WTC11 (cell line): ENCODE results near the gene LTBP2. TPM values are rescaled to one million over a fixed set of nuclear protein-coding genes. Genes with fewer than 3 reads are reported as not detected.

ENCODE experiments used
- ATAC-seq: fragments of 200-7000 bp; cut with Tn5 transposase; 2 replicates; pipeline ENCODE4 v1.10.0; 2021; ENCODE audit warnings: mild to moderate bottlenecking, moderate library complexity
- CTCF ChIA-PET: fragments of 300-600 bp; sonication (Branson Sonifier 250); formaldehyde crosslinking; loops from one replicate; lab custom pipeline; 2021; ENCODE audit warnings: antibody characterized with exemption; lab: Charles Lee
- POLR2A ChIA-PET: fragments of 350-600 bp; sonication (Branson Sonifier 250); formaldehyde crosslinking; loops from one replicate; lab custom pipeline; 2021; ENCODE audit warnings: antibody characterized with exemption; lab: Charles Lee
- DNase-seq: peaks from one replicate; pipeline ENCODE4 v3.0.0; 2021; ENCODE audit warnings: low spot score
- H3K27ac Mint-ChIP-seq: 2 replicates; pipeline ENCODE4 v1.8.0; 2021; ENCODE audit warnings: mixed read lengths
- H3K27me3 Mint-ChIP-seq: 2 replicates; pipeline ENCODE4 v1.8.0; 2021; ENCODE audit warnings: low read depth, mild to moderate bottlenecking, moderate library complexity, mixed read lengths
- H3K36me3 Mint-ChIP-seq: 2 replicates; pipeline ENCODE4 v1.8.0; 2021; ENCODE audit warnings: mixed read lengths
- H3K4me1 Mint-ChIP-seq: 2 replicates; pipeline ENCODE4 v1.8.0; 2022; ENCODE audit warnings: mixed read lengths
- H3K4me3 Mint-ChIP-seq: 2 replicates; pipeline ENCODE4 v1.8.0; 2021; ENCODE audit warnings: mild to moderate bottlenecking, moderate library complexity, mixed read lengths
- H3K9me3 Mint-ChIP-seq: 2 replicates; pipeline ENCODE4 v1.8.0; 2021; ENCODE audit warnings: mixed read lengths
- EMX1 ChIP-seq: fragments of 250-450 bp; sonication (Bioruptor Pico); IDR thresholded peaks from 2 replicates; pipeline ENCODE4 v1.8.0; 2021; ENCODE audit warnings: mild to moderate bottlenecking
- ETV6 ChIP-seq: sonication (generic); formaldehyde crosslinking; IDR thresholded peaks from 2 replicates; pipeline ENCODE4 v1.8.1; 2022; ENCODE audit warnings: mild to moderate bottlenecking, missing genetic modification reagents
- NFATC4 ChIP-seq: fragments of 250-450 bp; sonication (Bioruptor Pico); IDR thresholded peaks from 2 replicates; pipeline ENCODE4 v1.9.0; 2021; ENCODE audit warnings: mild to moderate bottlenecking
- NR2C2 ChIP-seq: sonication (generic); formaldehyde crosslinking; IDR thresholded peaks from 2 replicates; pipeline ENCODE4 v1.8.0; 2022; ENCODE audit warnings: mild to moderate bottlenecking, missing genetic modification reagents
- RORB ChIP-seq: fragments of 250-450 bp; sonication (Bioruptor Pico); IDR thresholded peaks from 2 replicates; pipeline ENCODE4 v1.9.0; 2021; ENCODE audit warnings: mild to moderate bottlenecking
- SMAD3 ChIP-seq: sonication (generic); formaldehyde crosslinking; IDR thresholded peaks from 2 replicates; pipeline ENCODE4 v1.8.0; 2022; ENCODE audit warnings: missing genetic modification reagents, mild to moderate bottlenecking, borderline replicate concordance
- SMAD4 ChIP-seq: sonication (generic); formaldehyde crosslinking; IDR thresholded peaks from 2 replicates; pipeline ENCODE4 v1.8.0; 2022; ENCODE audit warnings: mild to moderate bottlenecking, missing genetic modification reagents
- SOX15 ChIP-seq: fragments of 250-450 bp; sonication (Bioruptor Pico); IDR thresholded peaks from 2 replicates; pipeline ENCODE4 v1.9.0; 2021; ENCODE audit warnings: mild to moderate bottlenecking
- ZBTB21 ChIP-seq: sonication (generic); formaldehyde crosslinking; IDR thresholded peaks from 2 replicates; pipeline ENCODE4 v1.8.1; 2023; ENCODE audit warnings: mild to moderate bottlenecking, missing genetic modification reagents, borderline replicate concordance
- ZNF121 ChIP-seq: sonication (generic); formaldehyde crosslinking; IDR thresholded peaks from 2 replicates; pipeline ENCODE4 v1.8.0; 2023; ENCODE audit warnings: missing genetic modification reagents
- ZNF138 ChIP-seq: sonication (generic); formaldehyde crosslinking; conservative IDR thresholded peaks from 2 replicates; pipeline ENCODE4 v1.8.1; 2022; ENCODE audit warnings: mild to moderate bottlenecking, moderate library complexity, missing genetic modification reagents
- total RNA-seq: library from RNA; stranded (reverse); gene quantifications from 3 replicates; pipeline ENCODE4 v1.2.3, GENCODE V29; 2021
- TF ChIP-seq, protein P1 (sequence below): fragments of 250-450 bp; sonication (Bioruptor Pico); conservative IDR thresholded peaks from 2 replicates; pipeline ENCODE4 v1.9.0; 2021; ENCODE audit warnings: mild to moderate bottlenecking
- TF ChIP-seq, protein P2 (sequence below): sonication (generic); formaldehyde crosslinking; IDR thresholded peaks from 2 replicates; pipeline ENCODE4 v1.8.0; 2022; ENCODE audit warnings: missing genetic modification reagents
- TF ChIP-seq, protein P3 (sequence below): sonication (generic); formaldehyde crosslinking; IDR thresholded peaks from 2 replicates; pipeline ENCODE4 v1.8.0; 2022; ENCODE audit warnings: mild to moderate bottlenecking, missing genetic modification reagents
- TF ChIP-seq, protein P4 (sequence below): fragments of 250-450 bp; sonication (Bioruptor Pico); IDR thresholded peaks from 2 replicates; pipeline ENCODE4 v1.9.0; 2021; ENCODE audit warnings: mild to moderate bottlenecking
- TF ChIP-seq, protein P5 (sequence below): sonication (generic); formaldehyde crosslinking; IDR thresholded peaks from 2 replicates; pipeline ENCODE4 v1.8.0; 2022; ENCODE audit warnings: mild to moderate bottlenecking, missing genetic modification reagents
- TF ChIP-seq, protein P6 (sequence below): fragments of 250-450 bp; sonication (Bioruptor Pico); IDR thresholded peaks from 2 replicates; pipeline ENCODE4 v1.8.0; 2021; ENCODE audit warnings: mild to moderate bottlenecking
- TF ChIP-seq, protein P7 (sequence below): sonication (generic); formaldehyde crosslinking; IDR thresholded peaks from 2 replicates; pipeline ENCODE4 v1.8.1; 2023; ENCODE audit warnings: mild to moderate bottlenecking, moderate library complexity, missing genetic modification reagents
- TF ChIP-seq, protein P8 (sequence below): sonication (generic); formaldehyde crosslinking; IDR thresholded peaks from 2 replicates; pipeline ENCODE4 v1.8.0; 2022; ENCODE audit warnings: mild to moderate bottlenecking, missing genetic modification reagents

LTBP2 gene
- total RNA-seq, 1 experiment from 2014 or later, result 1.2 TPM

DNA sequence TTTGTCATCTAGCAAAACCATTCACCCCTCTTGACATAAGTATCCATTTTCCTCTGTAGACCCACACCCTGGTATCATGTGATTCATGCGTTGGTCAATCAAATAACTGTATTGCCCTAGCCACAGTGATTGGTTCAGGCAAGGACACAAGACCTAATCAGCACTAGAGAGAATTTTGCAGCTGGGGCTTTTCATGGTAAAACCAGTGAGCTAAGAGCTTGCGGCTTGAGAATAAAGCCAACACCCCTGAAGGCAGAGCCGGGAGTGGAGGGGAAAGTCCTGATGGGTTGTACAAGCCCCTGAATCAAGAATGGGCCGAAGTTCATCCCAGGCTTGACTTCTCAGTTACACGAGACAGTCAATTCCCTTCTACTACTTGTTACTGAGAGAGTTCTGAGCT is 33.2 kb upstream of the LTBP2 start (continued):
- TF ChIP-seq, protein P1, sequence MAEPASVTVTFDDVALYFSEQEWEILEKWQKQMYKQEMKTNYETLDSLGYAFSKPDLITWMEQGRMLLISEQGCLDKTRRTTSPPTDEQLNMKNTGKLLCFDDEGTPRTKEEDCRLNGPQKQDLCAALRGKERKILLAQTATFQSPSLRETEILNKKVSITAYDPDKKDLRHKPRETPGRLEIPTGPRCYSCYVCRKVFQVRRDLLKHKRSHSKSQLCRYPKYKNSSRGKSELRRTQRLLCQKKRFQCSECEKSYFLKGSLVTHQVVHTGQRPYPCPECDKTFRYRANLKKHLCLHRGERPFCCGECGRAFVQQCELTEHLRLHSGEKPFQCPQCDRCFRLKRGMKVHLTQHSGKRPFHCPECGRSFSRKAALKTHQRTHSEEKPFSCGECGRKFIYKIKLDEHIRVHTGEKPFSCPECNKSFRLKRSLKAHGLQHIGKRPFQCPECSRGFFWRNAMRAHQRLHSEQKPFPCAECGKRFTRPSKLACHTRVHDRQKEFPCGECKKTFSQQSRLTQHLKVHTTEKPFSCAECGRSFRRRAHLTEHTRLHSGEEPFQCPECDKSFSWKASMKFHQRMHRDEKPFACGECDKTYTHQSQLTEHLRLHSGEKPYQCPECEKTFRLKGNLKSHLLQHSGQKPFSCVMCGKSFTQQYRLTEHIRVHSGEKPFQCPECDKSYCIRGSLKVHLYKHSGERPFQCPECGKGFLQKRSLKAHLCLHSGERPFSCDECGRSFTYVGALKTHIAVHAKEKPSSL (CRISPR knock-in tag), result no peak
- TF ChIP-seq, protein P2, sequence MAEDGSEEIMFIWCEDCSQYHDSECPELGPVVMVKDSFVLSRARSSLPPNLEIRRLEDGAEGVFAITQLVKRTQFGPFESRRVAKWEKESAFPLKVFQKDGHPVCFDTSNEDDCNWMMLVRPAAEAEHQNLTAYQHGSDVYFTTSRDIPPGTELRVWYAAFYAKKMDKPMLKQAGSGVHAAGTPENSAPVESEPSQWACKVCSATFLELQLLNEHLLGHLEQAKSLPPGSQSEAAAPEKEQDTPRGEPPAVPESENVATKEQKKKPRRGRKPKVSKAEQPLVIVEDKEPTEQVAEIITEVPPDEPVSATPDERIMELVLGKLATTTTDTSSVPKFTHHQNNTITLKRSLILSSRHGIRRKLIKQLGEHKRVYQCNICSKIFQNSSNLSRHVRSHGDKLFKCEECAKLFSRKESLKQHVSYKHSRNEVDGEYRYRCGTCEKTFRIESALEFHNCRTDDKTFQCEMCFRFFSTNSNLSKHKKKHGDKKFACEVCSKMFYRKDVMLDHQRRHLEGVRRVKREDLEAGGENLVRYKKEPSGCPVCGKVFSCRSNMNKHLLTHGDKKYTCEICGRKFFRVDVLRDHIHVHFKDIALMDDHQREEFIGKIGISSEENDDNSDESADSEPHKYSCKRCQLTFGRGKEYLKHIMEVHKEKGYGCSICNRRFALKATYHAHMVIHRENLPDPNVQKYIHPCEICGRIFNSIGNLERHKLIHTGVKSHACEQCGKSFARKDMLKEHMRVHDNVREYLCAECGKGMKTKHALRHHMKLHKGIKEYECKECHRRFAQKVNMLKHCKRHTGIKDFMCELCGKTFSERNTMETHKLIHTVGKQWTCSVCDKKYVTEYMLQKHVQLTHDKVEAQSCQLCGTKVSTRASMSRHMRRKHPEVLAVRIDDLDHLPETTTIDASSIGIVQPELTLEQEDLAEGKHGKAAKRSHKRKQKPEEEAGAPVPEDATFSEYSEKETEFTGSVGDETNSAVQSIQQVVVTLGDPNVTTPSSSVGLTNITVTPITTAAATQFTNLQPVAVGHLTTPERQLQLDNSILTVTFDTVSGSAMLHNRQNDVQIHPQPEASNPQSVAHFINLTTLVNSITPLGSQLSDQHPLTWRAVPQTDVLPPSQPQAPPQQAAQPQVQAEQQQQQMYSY (CRISPR knock-in tag), result no peak
- TF ChIP-seq SMAD4 (CRISPR knock-in tag) (no peak), ETV6 (CRISPR knock-in tag) (no peak), SMAD3 (CRISPR knock-in tag) (no peak), SOX15 (CRISPR knock-in tag) (no peak), ZNF121 (CRISPR knock-in tag) (no peak), EMX1 (CRISPR knock-in tag) (no peak)
- TF ChIP-seq, protein P3, sequence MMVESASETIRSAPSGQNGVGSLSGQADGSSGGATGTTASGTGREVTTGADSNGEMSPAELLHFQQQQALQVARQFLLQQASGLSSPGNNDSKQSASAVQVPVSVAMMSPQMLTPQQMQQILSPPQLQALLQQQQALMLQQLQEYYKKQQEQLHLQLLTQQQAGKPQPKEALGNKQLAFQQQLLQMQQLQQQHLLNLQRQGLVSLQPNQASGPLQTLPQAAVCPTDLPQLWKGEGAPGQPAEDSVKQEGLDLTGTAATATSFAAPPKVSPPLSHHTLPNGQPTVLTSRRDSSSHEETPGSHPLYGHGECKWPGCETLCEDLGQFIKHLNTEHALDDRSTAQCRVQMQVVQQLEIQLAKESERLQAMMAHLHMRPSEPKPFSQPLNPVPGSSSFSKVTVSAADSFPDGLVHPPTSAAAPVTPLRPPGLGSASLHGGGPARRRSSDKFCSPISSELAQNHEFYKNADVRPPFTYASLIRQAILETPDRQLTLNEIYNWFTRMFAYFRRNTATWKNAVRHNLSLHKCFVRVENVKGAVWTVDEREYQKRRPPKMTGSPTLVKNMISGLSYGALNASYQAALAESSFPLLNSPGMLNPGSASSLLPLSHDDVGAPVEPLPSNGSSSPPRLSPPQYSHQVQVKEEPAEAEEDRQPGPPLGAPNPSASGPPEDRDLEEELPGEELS (CRISPR knock-in tag), result no peak

DNA sequence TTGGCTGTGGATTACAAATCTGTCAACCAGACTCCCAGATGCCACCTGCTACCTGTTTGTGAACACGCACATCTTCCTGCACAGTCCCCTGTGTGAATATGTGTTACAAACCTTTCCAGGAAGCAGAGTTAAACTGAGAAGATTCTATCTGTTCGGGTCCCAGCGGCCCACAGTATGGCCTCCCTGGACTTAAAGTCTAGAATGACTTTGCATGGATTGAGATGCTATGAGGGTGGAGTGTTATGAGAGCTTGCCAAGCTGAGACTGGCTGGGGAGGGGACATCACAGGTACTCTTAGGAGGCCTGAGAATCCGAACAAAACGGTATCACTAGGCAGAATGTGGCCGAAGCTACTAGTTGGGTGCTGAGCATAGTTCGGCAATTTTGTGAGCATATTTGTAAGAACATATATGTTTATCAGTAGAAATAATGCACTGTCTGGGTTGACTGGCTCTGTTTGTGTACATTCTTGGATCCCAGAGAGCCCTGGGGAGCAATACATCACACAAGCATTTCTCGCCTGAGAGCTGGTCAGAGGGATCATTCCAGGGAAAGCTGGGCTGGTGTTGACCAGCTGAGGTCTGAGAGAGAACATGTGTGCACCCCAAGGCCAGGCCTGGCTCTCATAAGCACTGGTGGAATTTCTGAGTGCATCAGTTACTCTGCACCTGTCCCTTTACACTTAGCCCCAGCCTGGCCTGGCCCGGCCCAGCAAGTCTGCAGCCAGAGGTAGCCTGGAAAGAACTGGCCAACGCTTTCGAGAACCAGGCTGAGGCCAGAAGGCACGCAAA is 29.8 kb upstream of the LTBP2 start:
- ChIA-PET POLR2A (interaction anchor here (0.5 kb wide), 1 partner anchor 580 kb away, joined by 3 read pairs; no protein-coding TSS in a partner anchor), CTCF (interaction anchor here (0.8 to 1.7 kb wide), 4 partner anchors 30 to 342 kb away, joined by 4 to 6 read pairs (median 4); partner anchors contain the start of gene LTBP2)
- Mint-ChIP-seq H3K9me3 (no peaks in the 10 kb centered on the region), H3K4me3 (no peak overlapping the region), H3K4me1 (peaks cover 5% of the 10 kb centered on the region), H3K27me3 (no peaks in the 10 kb centered on the region), H3K36me3 (no peaks in the 10 kb centered on the region), H3K27ac (no peak overlapping the region)
- ATAC-seq, result no peak
- no peak for DNase-seq
- TF ChIP-seq NFATC4 (CRISPR knock-in tag), result no peak

DNA sequence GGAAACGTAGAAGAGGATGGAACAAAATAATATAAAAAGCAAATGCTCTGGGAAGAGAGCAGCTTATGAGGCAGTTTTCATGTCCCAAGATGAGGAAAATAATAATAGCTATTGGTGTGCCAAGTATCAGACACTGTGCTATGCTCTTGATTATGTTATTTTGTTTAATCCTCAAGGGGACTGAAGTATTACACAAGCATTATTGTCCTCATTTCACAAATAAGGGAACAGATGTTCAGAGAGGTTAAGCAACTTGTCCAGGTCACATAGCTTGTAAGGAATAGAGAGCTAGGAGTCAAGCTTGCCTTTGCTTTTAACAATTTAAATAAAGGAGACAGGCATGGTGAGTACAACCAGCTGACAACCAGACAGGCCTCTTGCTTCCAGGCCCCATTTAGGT is 26.9 kb upstream of the LTBP2 start:
- POLR2A ChIA-PET, result no interaction called here
- H3K27ac Mint-ChIP-seq, result no peak overlapping the region
- H3K36me3 Mint-ChIP-seq, result no peaks in the 10 kb centered on the region
- DNase-seq (no peak), ATAC-seq (no peak)
- H3K4me3 Mint-ChIP-seq, result no peak overlapping the region
- CTCF ChIA-PET, result interaction anchor here (1.3 to 3.8 kb wide), 3 partner anchors 16 to 66 kb away, joined by 4 to 21 read pairs (median 4); no protein-coding TSS in a partner anchor
- H3K4me1 Mint-ChIP-seq, result peaks cover 7% of the 10 kb centered on the region
- H3K9me3 Mint-ChIP-seq, result no peaks in the 10 kb centered on the region
- H3K27me3 Mint-ChIP-seq, result no peaks in the 10 kb centered on the region
- TF ChIP-seq, protein P4, sequence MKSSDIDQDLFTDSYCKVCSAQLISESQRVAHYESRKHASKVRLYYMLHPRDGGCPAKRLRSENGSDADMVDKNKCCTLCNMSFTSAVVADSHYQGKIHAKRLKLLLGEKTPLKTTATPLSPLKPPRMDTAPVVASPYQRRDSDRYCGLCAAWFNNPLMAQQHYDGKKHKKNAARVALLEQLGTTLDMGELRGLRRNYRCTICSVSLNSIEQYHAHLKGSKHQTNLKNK (CRISPR knock-in tag), result no peak
- no peak for TF ChIP-seq ZBTB21 (CRISPR knock-in tag)
- TF ChIP-seq ZNF138 (CRISPR knock-in tag), result no peak
- TF ChIP-seq, protein P5, sequence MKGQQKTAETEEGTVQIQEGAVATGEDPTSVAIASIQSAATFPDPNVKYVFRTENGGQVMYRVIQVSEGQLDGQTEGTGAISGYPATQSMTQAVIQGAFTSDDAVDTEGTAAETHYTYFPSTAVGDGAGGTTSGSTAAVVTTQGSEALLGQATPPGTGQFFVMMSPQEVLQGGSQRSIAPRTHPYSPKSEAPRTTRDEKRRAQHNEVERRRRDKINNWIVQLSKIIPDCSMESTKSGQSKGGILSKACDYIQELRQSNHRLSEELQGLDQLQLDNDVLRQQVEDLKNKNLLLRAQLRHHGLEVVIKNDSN (CRISPR knock-in tag), result no peak
- no peak for TF ChIP-seq RORB (CRISPR knock-in tag)
- TF ChIP-seq, protein P6, sequence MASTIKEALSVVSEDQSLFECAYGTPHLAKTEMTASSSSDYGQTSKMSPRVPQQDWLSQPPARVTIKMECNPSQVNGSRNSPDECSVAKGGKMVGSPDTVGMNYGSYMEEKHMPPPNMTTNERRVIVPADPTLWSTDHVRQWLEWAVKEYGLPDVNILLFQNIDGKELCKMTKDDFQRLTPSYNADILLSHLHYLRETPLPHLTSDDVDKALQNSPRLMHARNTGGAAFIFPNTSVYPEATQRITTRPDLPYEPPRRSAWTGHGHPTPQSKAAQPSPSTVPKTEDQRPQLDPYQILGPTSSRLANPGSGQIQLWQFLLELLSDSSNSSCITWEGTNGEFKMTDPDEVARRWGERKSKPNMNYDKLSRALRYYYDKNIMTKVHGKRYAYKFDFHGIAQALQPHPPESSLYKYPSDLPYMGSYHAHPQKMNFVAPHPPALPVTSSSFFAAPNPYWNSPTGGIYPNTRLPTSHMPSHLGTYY (CRISPR knock-in tag), result no peak
- TF ChIP-seq, protein P7, sequence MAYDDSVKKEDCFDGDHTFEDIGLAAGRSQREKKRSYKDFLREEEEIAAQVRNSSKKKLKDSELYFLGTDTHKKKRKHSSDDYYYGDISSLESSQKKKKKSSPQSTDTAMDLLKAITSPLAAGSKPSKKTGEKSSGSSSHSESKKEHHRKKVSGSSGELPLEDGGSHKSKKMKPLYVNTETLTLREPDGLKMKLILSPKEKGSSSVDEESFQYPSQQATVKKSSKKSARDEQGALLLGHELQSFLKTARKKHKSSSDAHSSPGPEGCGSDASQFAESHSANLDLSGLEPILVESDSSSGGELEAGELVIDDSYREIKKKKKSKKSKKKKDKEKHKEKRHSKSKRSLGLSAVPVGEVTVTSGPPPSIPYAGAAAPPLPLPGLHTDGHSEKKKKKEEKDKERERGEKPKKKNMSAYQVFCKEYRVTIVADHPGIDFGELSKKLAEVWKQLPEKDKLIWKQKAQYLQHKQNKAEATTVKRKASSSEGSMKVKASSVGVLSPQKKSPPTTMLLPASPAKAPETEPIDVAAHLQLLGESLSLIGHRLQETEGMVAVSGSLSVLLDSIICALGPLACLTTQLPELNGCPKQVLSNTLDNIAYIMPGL (CRISPR knock-in tag), result no peak
- no peak for TF ChIP-seq NR2C2
- TF ChIP-seq, protein P8, sequence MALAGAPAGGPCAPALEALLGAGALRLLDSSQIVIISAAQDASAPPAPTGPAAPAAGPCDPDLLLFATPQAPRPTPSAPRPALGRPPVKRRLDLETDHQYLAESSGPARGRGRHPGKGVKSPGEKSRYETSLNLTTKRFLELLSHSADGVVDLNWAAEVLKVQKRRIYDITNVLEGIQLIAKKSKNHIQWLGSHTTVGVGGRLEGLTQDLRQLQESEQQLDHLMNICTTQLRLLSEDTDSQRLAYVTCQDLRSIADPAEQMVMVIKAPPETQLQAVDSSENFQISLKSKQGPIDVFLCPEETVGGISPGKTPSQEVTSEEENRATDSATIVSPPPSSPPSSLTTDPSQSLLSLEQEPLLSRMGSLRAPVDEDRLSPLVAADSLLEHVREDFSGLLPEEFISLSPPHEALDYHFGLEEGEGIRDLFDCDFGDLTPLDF (CRISPR knock-in tag), result no peak
